ENCODE results near the gene JAK2. TPM values are rescaled to one million over a fixed set of nuclear protein-coding genes. Genes with fewer than 3 reads are reported as not detected.

The JAK2 gene
- total RNA-seq, 1 donor from 2014 or later = 31.9 TPM

GRCh38 chr9:4980086-4980727 lies 4.9 kb upstream of the JAK2 start:
- no peak for DNase-seq (ENCODE audit: low spot score in 2 of 2)
- Histone ChIP-seq H3K27me3 (no peaks in the 10 kb centered on the region), H3K4me3 (no peak overlapping the region), H3K4me1 (peaks cover 4 to 18% of the 10 kb centered on the region in 2 donors), H3K9me3 (no peaks in the 10 kb centered on the region), H3K27ac (no peak overlapping the region), H3K36me3 (no peaks in the 10 kb centered on the region)
- intact Hi-C loops (cut with DNase I) = loop anchor here (10.0 kb wide), 1 partner anchor 645 kb away; the partner anchor contains the start of gene RIC1
- TF ChIP-seq, protein P1, sequence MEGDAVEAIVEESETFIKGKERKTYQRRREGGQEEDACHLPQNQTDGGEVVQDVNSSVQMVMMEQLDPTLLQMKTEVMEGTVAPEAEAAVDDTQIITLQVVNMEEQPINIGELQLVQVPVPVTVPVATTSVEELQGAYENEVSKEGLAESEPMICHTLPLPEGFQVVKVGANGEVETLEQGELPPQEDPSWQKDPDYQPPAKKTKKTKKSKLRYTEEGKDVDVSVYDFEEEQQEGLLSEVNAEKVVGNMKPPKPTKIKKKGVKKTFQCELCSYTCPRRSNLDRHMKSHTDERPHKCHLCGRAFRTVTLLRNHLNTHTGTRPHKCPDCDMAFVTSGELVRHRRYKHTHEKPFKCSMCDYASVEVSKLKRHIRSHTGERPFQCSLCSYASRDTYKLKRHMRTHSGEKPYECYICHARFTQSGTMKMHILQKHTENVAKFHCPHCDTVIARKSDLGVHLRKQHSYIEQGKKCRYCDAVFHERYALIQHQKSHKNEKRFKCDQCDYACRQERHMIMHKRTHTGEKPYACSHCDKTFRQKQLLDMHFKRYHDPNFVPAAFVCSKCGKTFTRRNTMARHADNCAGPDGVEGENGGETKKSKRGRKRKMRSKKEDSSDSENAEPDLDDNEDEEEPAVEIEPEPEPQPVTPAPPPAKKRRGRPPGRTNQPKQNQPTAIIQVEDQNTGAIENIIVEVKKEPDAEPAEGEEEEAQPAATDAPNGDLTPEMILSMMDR (IDR thresholded peaks at IDR 0.05) = no peak

- intact Hi-C loops (cut with DNase I) = loop anchor here (2.0 to 10.0 kb wide), 2 partner anchors 14 to 642 kb away; partner anchors contain the start of gene RIC1
- H3K27ac ChIP-seq = peak overlapping the region; percentile 30 to 97
- no peaks in the 10 kb centered on the region for H3K36me3 ChIP-seq
- H3K4me1 ChIP-seq = peaks cover 4 to 22% of the 10 kb centered on the region in 2 donors
- H3K27me3 ChIP-seq = no peaks in the 10 kb centered on the region
- no peaks in the 10 kb centered on the region for H3K9me3 ChIP-seq
- no peak for DNase-seq (ENCODE audit: low spot score in 2 of 2)
- H3K4me3 ChIP-seq = no peak overlapping the region
- TF ChIP-seq, protein P1 (IDR thresholded peaks at IDR 0.05) = no peak
These were observed 2.2 kb upstream of the JAK2 start for GRCh38 chr9:4982721-4983482.

GRCh38 chr9:4983601-4984165 lies 1.4 kb upstream of the JAK2 start:
- Histone ChIP-seq H3K36me3 (no peaks in the 10 kb centered on the region), H3K4me1 (peaks cover 4 to 27% of the 10 kb centered on the region in 2 donors), H3K9me3 (no peaks in the 10 kb centered on the region), H3K27ac (peak overlapping the region; percentile 96 to 97), H3K4me3 (peak overlapping the region; percentile 73 to 83), H3K27me3 (no peaks in the 10 kb centered on the region)
- intact Hi-C loops (cut with DNase I) = loop anchor here (1.0 to 10.0 kb wide), 4 partner anchors 15 to 641 kb away; partner anchors contain the start of gene RIC1
- TF ChIP-seq, protein P1 (IDR thresholded peaks at IDR 0.05) = no peak
- no peak for DNase-seq (ENCODE audit: low spot score in 2 of 2)

DNA sequence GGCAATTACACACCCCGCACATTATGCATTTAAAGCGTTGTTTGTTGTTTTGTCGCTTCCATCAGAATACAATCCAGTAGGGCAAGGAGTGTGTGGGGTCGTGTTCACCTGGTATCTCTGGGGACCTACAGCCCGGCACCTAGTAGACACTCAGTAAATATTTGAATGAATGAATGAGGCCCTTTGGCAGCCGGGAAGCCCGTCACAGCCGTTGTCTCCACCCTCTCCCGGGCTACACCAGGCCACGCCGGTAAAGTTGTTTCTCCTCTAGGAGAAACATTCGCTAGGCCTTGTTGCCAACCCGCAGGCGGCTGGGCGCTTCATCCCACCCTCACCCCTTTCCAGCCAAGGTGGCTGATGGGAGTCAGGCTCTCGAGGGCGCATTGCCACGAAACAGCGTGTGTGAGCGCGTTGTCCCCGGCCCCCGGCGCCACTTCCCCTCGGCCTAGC lies 876 bp upstream of the JAK2 start:
- H3K9me3 ChIP-seq = no peaks in the 10 kb centered on the region
- peak overlapping the region; percentile 73 to 83 for H3K4me3 ChIP-seq
- no peak for DNase-seq (ENCODE audit: low spot score in 2 of 2)
- H3K27me3 ChIP-seq = no peaks in the 10 kb centered on the region
- peaks cover 4 to 31% of the 10 kb centered on the region in 2 donors for H3K4me1 ChIP-seq
- TF ChIP-seq, protein P1 (IDR thresholded peaks at IDR 0.05) = no peak
- peak overlapping the region; percentile 96 to 97 for H3K27ac ChIP-seq
- intact Hi-C loops (cut with DNase I) = loop anchor here (1.0 to 10.0 kb wide), 3 partner anchors 40 to 641 kb away; partner anchors contain the start of gene RIC1
- H3K36me3 ChIP-seq = no peaks in the 10 kb centered on the region

- intact Hi-C loops (cut with DNase I) = loop anchor here (1.0 to 10.0 kb wide), 6 partner anchors 81 to 639 kb away; partner anchors contain the start of genes PLGRKT, PLPP6, RCL1 and RIC1
- Histone ChIP-seq H3K27me3 (no peaks in the 10 kb centered on the region), H3K27ac (peak overlapping the region; percentile 96 to 97), H3K4me1 (peaks cover 4 to 43% of the 10 kb centered on the region in 2 donors), H3K4me3 (peak overlapping the region; percentile 73 to 83), H3K9me3 (no peaks in the 10 kb centered on the region), H3K36me3 (no peaks in the 10 kb centered on the region)
- TF ChIP-seq, protein P1 (IDR thresholded peaks at IDR 0.05) = no peak
- peak in 1 of 2 donors; percentile 67 for DNase-seq (ENCODE audit: low spot score in 2 of 2)
These were observed 554 bp downstream of the JAK2 start for GRCh38 chr9:4985386-4986266.
